ENCODE data around the gene AFMID.

The AFMID gene

GRCh38 chr17:78180508-78180907 is 6.7 kb upstream of the AFMID start:
- DNase-seq (ENCODE audit: low spot score in 2 of 2): no peak
- Histone ChIP-seq H3K36me3 (replicated peaks) (peaks cover 89% of the 10 kb centered on the region), H3K4me1 (peaks cover 10% of the 10 kb centered on the region), H3K27me3 (ENCODE audit: low read depth) (no peaks in the 10 kb centered on the region), H3K9me3 (no peaks in the 10 kb centered on the region), H3K4me3 (no peak overlapping the region)
- in situ Hi-C loops (cut with MboI; ENCODE audit: low sequenced_read_pairs): no loop called here

DNA sequence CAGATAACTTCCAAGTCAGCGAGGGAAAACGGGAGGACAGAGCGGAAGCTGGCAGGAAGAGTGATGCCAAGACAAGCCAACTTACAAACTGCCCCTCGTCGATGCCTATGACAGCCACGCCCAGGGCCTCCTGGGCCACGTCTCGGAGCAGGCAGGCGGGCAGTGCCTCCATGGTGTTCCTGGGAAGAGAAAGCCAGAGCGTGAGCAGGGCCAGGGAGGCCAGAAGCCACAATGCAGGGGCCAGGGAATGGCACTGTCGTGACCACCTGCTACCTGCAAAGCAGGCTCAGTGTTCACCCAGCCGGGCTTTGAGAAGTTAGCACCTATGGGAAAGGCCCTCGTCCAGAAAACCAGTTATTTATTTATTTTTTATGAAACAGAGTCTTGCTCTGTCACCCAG is 4.7 kb upstream of the AFMID start:
- H3K4me3 ChIP-seq: no peak overlapping the region
- no peaks in the 10 kb centered on the region for H3K9me3 ChIP-seq
- DNase-seq (ENCODE audit: low spot score in 2 of 2): no peak
- H3K36me3 ChIP-seq (replicated peaks): peaks cover 75% of the 10 kb centered on the region
- in situ Hi-C loops (cut with MboI; ENCODE audit: low sequenced_read_pairs): no loop called here
- no peaks in the 10 kb centered on the region for H3K27me3 ChIP-seq (ENCODE audit: low read depth)
- peaks cover 12% of the 10 kb centered on the region for H3K4me1 ChIP-seq

DNA sequence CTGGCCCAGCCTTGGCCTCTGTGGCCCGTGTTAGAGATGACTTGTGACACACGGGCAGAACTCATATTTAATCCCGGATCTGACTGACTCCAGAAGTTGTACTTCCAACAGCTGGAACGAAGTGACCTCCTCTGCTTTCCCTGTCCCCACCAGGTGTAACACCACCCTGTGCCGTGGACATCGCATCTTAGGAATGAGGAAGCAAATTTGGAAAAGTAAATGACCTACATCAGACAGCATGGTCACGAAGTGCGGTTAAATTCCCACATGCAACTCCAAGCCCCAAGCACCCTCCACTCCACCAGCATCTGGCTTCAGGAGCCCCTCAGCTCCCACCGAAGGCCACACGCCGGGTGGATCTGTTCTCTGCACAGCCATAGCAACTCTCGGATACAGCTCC is 3.2 kb upstream of the AFMID start:
- H3K36me3 ChIP-seq (replicated peaks): peaks cover 61% of the 10 kb centered on the region
- DNase-seq (ENCODE audit: low spot score in 2 of 2): no peak
- H3K27me3 ChIP-seq (ENCODE audit: low read depth): no peaks in the 10 kb centered on the region
- no peak overlapping the region for H3K4me3 ChIP-seq
- H3K9me3 ChIP-seq: no peaks in the 10 kb centered on the region
- in situ Hi-C loops (cut with MboI; ENCODE audit: low sequenced_read_pairs): no loop called here
- H3K4me1 ChIP-seq: peaks cover 12% of the 10 kb centered on the region

- no peaks in the 10 kb centered on the region for H3K9me3 ChIP-seq
- peaks cover 57% of the 10 kb centered on the region for H3K36me3 ChIP-seq (replicated peaks)
- H3K27me3 ChIP-seq (ENCODE audit: low read depth): no peaks in the 10 kb centered on the region
- DNase-seq (ENCODE audit: low spot score in 2 of 2): no peak
- H3K4me3 ChIP-seq: no peak overlapping the region
- peaks cover 12% of the 10 kb centered on the region for H3K4me1 ChIP-seq
- in situ Hi-C loops (cut with MboI; ENCODE audit: low sequenced_read_pairs): no loop called here
Measured at GRCh38 chr17:78184351-78184750, 2.8 kb upstream of the AFMID start.

GRCh38 chr17:78184868-78185267 is 2.3 kb upstream of the AFMID start:
- Histone ChIP-seq H3K27me3 (ENCODE audit: low read depth) (no peaks in the 10 kb centered on the region), H3K4me3 (no peak overlapping the region), H3K9me3 (no peaks in the 10 kb centered on the region), H3K4me1 (peaks cover 12% of the 10 kb centered on the region), H3K36me3 (replicated peaks) (peaks cover 52% of the 10 kb centered on the region)
- in situ Hi-C loops (cut with MboI; ENCODE audit: low sequenced_read_pairs): no loop called here
- no peak for DNase-seq (ENCODE audit: low spot score in 2 of 2)

- Histone ChIP-seq H3K4me3 (peak overlapping the region; percentile 87), H3K36me3 (replicated peaks) (peaks cover 46% of the 10 kb centered on the region), H3K27me3 (ENCODE audit: low read depth) (no peaks in the 10 kb centered on the region), H3K4me1 (peaks cover 12% of the 10 kb centered on the region), H3K9me3 (no peaks in the 10 kb centered on the region)
- peak; percentile 32 to 72 for DNase-seq (ENCODE audit: low spot score in 2 of 2)
- in situ Hi-C loops (cut with MboI; ENCODE audit: low sequenced_read_pairs): no loop called here
Measured at GRCh38 chr17:78185981-78186691, 1.0 kb upstream of the AFMID start.

- Histone ChIP-seq H3K36me3 (replicated peaks) (peaks cover 22% of the 10 kb centered on the region), H3K27me3 (ENCODE audit: low read depth) (no peaks in the 10 kb centered on the region), H3K4me3 (no peak overlapping the region), H3K4me1 (peaks cover 11% of the 10 kb centered on the region), H3K9me3 (no peaks in the 10 kb centered on the region)
- in situ Hi-C loops (cut with MboI; ENCODE audit: low sequenced_read_pairs): no loop called here
- DNase-seq (ENCODE audit: low spot score in 2 of 2): no peak
Measured at GRCh38 chr17:78196716-78197115, 9.6 kb downstream of the AFMID start.

DNA sequence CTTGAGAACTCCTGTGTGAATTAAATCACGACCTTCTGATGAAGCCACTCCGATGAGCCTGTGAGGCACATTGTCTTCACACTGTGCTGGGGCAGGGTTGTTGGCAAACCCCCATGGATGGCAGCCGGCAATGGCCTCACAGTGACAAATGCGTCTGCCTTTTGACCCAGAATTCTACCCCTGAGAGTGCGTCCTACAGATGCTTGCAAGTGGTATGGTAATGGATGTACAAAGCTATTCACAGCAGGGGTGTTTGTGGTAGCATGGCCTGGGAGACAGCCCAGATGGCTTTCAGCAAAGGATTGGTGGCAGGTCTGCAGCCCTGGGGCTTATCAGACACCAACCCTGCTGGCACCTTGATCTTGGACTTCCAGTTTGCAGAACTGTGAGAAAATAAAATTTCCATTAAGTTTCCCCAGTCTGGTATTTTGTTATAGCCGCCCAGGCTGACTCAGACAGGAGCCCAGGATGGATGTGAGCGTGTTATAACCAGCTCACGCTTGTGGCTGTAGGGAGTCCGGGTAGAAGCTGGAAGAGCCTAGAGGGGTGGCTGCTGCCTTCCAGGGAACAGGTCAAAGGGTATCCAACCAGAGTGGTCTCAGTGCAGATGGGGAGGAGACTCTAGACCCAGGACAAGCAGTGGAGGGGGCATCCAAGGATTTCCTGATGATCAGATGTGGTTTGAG is 10.1 kb downstream of the AFMID start:
- H3K36me3 ChIP-seq (replicated peaks): peaks cover 22% of the 10 kb centered on the region
- no peaks in the 10 kb centered on the region for H3K27me3 ChIP-seq (ENCODE audit: low read depth)
- peaks cover 11% of the 10 kb centered on the region for H3K4me1 ChIP-seq
- H3K4me3 ChIP-seq: no peak overlapping the region
- in situ Hi-C loops (cut with MboI; ENCODE audit: low sequenced_read_pairs): no loop called here
- H3K9me3 ChIP-seq: no peaks in the 10 kb centered on the region
- no peak for DNase-seq (ENCODE audit: low spot score in 2 of 2)

- no peaks in the 10 kb centered on the region for H3K27me3 ChIP-seq (ENCODE audit: low read depth)
- in situ Hi-C loops (cut with MboI; ENCODE audit: low sequenced_read_pairs): no loop called here
- H3K9me3 ChIP-seq: no peaks in the 10 kb centered on the region
- no peak for DNase-seq (ENCODE audit: low spot score in 2 of 2)
- H3K4me3 ChIP-seq: no peak overlapping the region
- peaks cover 12% of the 10 kb centered on the region for H3K36me3 ChIP-seq (replicated peaks)
- no peaks in the 10 kb centered on the region for H3K4me1 ChIP-seq
Measured at GRCh38 chr17:78200451-78200850, 13.3 kb downstream of the AFMID start.

- Histone ChIP-seq H3K4me1 (no peaks in the 10 kb centered on the region), H3K27me3 (ENCODE audit: low read depth) (no peaks in the 10 kb centered on the region), H3K9me3 (no peaks in the 10 kb centered on the region), H3K36me3 (replicated peaks) (0 out of 2 replicates have a peak, but pooled peaks cover 1% of the 10 kb centered on the region), H3K4me3 (no peak overlapping the region)
- in situ Hi-C loops (cut with MboI; ENCODE audit: low sequenced_read_pairs): no loop called here
- DNase-seq (ENCODE audit: low spot score in 2 of 2): no peak
Measured at GRCh38 chr17:78202666-78203065, 15.5 kb downstream of the AFMID start.

DNA sequence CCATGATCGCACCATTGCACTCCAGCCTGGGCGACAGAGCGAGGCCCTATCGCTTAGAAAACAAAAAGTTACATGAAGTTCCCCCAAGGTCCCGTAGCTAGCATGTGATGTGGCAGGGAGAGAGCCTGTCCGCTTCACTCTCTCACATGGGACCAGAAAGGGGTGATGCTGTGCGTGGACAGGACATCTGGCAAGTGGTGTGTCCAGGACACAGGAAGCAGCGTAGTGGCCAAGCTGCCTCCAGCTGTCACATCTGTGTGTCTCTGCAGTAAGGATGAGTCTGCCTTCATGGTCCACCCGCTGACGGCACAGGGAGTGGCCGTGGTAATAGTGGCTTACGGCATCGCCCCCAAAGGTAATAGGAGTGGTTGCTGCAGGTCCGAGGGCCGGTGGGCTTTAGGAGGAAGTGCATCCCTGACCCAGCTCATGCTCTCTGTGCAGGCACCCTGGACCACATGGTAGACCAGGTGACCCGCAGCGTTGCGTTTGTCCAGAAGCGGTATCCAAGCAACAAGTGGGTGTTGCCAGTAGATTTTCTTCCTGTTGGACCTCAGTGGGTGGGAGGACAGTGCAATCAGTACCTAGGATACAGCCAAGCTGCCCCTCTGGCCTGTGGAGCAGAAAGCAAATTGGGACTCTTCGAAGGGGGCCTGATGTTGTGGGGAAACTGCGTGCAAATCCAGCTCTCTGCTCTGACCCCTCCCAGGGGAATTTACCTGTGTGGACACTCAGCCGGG is 17.4 kb downstream of the AFMID start:
- DNase-seq (ENCODE audit: low spot score in 2 of 2): no peak
- Histone ChIP-seq H3K27me3 (ENCODE audit: low read depth) (no peaks in the 10 kb centered on the region), H3K4me1 (no peaks in the 10 kb centered on the region), H3K36me3 (replicated peaks) (no peaks in the 10 kb centered on the region), H3K4me3 (no peak overlapping the region), H3K9me3 (no peaks in the 10 kb centered on the region)
- in situ Hi-C loops (cut with MboI; ENCODE audit: low sequenced_read_pairs): no loop called here

- H3K36me3 ChIP-seq (replicated peaks): no peaks in the 10 kb centered on the region
- no peak overlapping the region for H3K4me3 ChIP-seq
- H3K27me3 ChIP-seq (ENCODE audit: low read depth): no peaks in the 10 kb centered on the region
- DNase-seq (ENCODE audit: low spot score in 2 of 2): no peak
- H3K4me1 ChIP-seq: no peaks in the 10 kb centered on the region
- in situ Hi-C loops (cut with MboI; ENCODE audit: low sequenced_read_pairs): no loop called here
- no peaks in the 10 kb centered on the region for H3K9me3 ChIP-seq
Measured at GRCh38 chr17:78205124-78205775, 18.1 kb downstream of the AFMID start.

- in situ Hi-C loops (cut with MboI; ENCODE audit: low sequenced_read_pairs): no loop called here
- Histone ChIP-seq H3K9me3 (no peaks in the 10 kb centered on the region), H3K36me3 (replicated peaks) (no peaks in the 10 kb centered on the region), H3K4me1 (no peaks in the 10 kb centered on the region), H3K4me3 (no peak overlapping the region), H3K27me3 (ENCODE audit: low read depth) (no peaks in the 10 kb centered on the region)
- no peak for DNase-seq (ENCODE audit: low spot score in 2 of 2)
Measured at GRCh38 chr17:78206298-78206697, 19.1 kb downstream of the AFMID start.

GRCh38 chr17:78208486-78208885 is 21.3 kb downstream of the AFMID start:
- no peak for DNase-seq (ENCODE audit: low spot score in 2 of 2)
- Histone ChIP-seq H3K9me3 (no peaks in the 10 kb centered on the region), H3K4me3 (no peak overlapping the region), H3K4me1 (no peaks in the 10 kb centered on the region), H3K27me3 (ENCODE audit: low read depth) (no peaks in the 10 kb centered on the region), H3K36me3 (replicated peaks) (no peaks in the 10 kb centered on the region)
- in situ Hi-C loops (cut with MboI; ENCODE audit: low sequenced_read_pairs): no loop called here

Data from HAP-1 (cell line).